ENCODE measurements around the gene STK38. TPM values are rescaled to one million over a fixed set of nuclear protein-coding genes. Genes with fewer than 3 reads are reported as not detected.
"Not testable (repeated sequence)": the region's sequence is repeated elsewhere in the genome, so short reads cannot be mapped to it uniquely, and the experiment has no call there.

STK38 gene
- total RNA-seq, 1 experiment from 2014 or later: 27.5 TPM

DNA sequence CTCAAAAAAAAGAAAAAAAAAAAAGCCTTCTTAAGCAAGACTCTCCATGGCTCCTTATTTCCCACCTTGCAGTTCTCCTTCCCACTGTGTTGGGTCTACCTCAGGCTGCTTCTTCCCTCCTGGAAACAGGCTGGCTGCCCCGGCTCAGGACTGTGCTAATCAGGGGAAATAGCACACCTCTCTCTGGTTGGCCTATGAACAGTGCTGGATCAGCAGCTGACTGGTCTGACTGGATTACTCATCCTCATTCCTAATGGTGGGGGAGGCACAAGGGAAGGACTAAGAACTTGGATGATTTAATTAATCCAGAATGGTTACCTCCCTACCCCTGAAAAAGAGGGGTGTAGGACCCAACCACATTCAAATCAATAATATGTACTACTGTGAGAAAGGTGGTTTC lies 43.0 kb upstream of the STK38 start:
- no peaks in the 10 kb centered on the region for H3K36me3 ChIP-seq (ENCODE audit: control insufficient read depth, insufficient read depth, low read length)
- H3K9me3 ChIP-seq: no peaks in the 10 kb centered on the region
- Mint-ChIP-seq H3K9me3 (ENCODE audit: unreplicated experiment) (no peaks in the 10 kb centered on the region), H3K27me3 (ENCODE audit: insufficient read depth, unreplicated experiment) (peaks cover 3% of the 10 kb centered on the region), H3K36me3 (ENCODE audit: insufficient read depth, unreplicated experiment) (peaks cover 21% of the 10 kb centered on the region), H3K27ac (ENCODE audit: unreplicated experiment) (peak overlapping the region; percentile 37), H3K4me3 (ENCODE audit: unreplicated experiment) (no peak overlapping the region), H3K4me1 (ENCODE audit: low read depth, unreplicated experiment) (no peaks in the 10 kb centered on the region)
- TF ChIP-seq, protein P1, sequence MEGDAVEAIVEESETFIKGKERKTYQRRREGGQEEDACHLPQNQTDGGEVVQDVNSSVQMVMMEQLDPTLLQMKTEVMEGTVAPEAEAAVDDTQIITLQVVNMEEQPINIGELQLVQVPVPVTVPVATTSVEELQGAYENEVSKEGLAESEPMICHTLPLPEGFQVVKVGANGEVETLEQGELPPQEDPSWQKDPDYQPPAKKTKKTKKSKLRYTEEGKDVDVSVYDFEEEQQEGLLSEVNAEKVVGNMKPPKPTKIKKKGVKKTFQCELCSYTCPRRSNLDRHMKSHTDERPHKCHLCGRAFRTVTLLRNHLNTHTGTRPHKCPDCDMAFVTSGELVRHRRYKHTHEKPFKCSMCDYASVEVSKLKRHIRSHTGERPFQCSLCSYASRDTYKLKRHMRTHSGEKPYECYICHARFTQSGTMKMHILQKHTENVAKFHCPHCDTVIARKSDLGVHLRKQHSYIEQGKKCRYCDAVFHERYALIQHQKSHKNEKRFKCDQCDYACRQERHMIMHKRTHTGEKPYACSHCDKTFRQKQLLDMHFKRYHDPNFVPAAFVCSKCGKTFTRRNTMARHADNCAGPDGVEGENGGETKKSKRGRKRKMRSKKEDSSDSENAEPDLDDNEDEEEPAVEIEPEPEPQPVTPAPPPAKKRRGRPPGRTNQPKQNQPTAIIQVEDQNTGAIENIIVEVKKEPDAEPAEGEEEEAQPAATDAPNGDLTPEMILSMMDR (IDR thresholded peaks at IDR 0.05; ENCODE audit: insufficient read depth in 1 of 2, low read depth in 1 of 2, low read length in 1 of 2, severe bottlenecking in 1 of 2, unreplicated experiment in 1 of 2): no peak
- BruUV-seq (replicated peaks): no TSS peak
- POLR2A ChIA-PET: no interaction called here
- no peak overlapping the region for H3K4me3 ChIP-seq (ENCODE audit: low read depth, low read length)
- DNase-seq: peak; percentile 58 to 62
- CTCF ChIA-PET: interaction anchor here (0.7 kb wide), 1 partner anchor 392 kb away, joined by 4 read pairs; no protein-coding TSS in a partner anchor
- H3K4me1 ChIP-seq: peaks cover 5% of the 10 kb centered on the region
- no peaks in the 10 kb centered on the region for H3K27me3 ChIP-seq (replicated peaks; ENCODE audit: control insufficient read depth, insufficient read depth, low read length)
- intact Hi-C loops (cut with micrococcal nuclease; ENCODE audit: unreplicated experiment): loop anchor here (5.0 kb wide), 1 partner anchor 148 kb away; the partner anchor contains the start of genes KCTD20 and PXT1

DNA sequence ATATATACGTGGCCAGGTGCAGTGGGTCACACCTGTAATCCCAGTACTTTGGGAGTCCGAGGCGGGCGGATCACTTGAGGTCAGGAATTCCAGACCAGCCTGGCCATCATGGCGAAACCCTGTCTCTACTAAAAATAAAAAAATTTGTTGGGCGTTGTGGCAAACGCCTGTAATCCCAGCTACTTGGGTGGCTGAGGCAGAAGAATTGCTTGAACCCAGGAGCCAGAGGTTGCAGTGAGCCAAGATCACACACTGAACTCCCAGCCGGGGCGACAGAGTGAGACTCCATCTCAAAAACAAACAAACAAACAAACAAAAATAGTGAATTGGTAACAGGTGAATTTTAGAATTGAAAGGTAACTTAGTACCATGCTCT lies 41.7 kb upstream of the STK38 start:
- not testable (repeated sequence) for H3K27me3 Mint-ChIP-seq (ENCODE audit: insufficient read depth, unreplicated experiment); BruUV-seq (replicated peaks)

DNA sequence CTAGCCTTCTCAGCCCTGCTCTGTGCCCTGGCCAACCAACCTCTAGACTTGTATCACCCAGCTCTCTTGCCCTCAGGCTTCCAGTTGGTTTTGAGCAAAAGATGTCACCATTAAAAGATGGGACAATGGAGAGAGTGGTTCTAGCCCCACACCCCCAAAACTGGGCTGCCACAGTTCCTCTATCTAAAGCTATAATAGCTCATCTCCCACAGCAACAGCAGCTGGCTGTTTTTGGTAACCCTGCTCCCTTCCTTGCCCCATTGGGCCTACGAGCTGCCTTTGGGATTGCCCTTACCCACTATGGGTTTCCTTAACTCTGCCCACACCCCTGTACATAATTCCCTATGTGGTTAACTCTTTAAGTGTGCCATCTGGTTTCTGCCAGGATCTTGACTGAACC lies 39.3 kb upstream of the STK38 start:
- Histone ChIP-seq H3K27me3 (replicated peaks; ENCODE audit: control insufficient read depth, insufficient read depth, low read length) (no peaks in the 10 kb centered on the region), H3K9me3 (no peaks in the 10 kb centered on the region), H3K4me1 (peaks cover 5% of the 10 kb centered on the region), H3K36me3 (ENCODE audit: control insufficient read depth, insufficient read depth, low read length) (no peaks in the 10 kb centered on the region), H3K4me3 (ENCODE audit: low read depth, low read length) (no peak overlapping the region)
- intact Hi-C loops (cut with micrococcal nuclease; ENCODE audit: unreplicated experiment): no loop called here
- no peak overlapping the region for H3K27ac Mint-ChIP-seq (ENCODE audit: unreplicated experiment)
- H3K9me3 Mint-ChIP-seq (ENCODE audit: unreplicated experiment): no peaks in the 10 kb centered on the region
- DNase-seq: no peak
- ChIA-PET CTCF (no interaction called here), POLR2A (no interaction called here)
- H3K36me3 Mint-ChIP-seq (ENCODE audit: insufficient read depth, unreplicated experiment): no peaks in the 10 kb centered on the region
- no TSS peak for BruUV-seq (replicated peaks)
- H3K27me3 Mint-ChIP-seq (ENCODE audit: insufficient read depth, unreplicated experiment): no peaks in the 10 kb centered on the region
- H3K4me3 Mint-ChIP-seq (ENCODE audit: unreplicated experiment): no peak overlapping the region
- TF ChIP-seq, protein P1 (IDR thresholded peaks at IDR 0.05; ENCODE audit: insufficient read depth in 1 of 2, low read depth in 1 of 2, low read length in 1 of 2, severe bottlenecking in 1 of 2, unreplicated experiment in 1 of 2): no peak
- H3K4me1 Mint-ChIP-seq (ENCODE audit: low read depth, unreplicated experiment): no peaks in the 10 kb centered on the region

More for the DNA sequence above, 41.7 kb upstream of the STK38 start:
- DNase-seq; H3K9me3 ChIP-seq; intact Hi-C loops (cut with micrococcal nuclease; ENCODE audit: unreplicated experiment); H3K27ac Mint-ChIP-seq (ENCODE audit: unreplicated experiment); H3K36me3 ChIP-seq (ENCODE audit: control insufficient read depth, insufficient read depth, low read length); H3K27me3 ChIP-seq (replicated peaks; ENCODE audit: control insufficient read depth, insufficient read depth, low read length); H3K4me1 ChIP-seq; H3K4me3 ChIP-seq (ENCODE audit: low read depth, low read length); CTCF ChIA-PET; H3K4me1 Mint-ChIP-seq (ENCODE audit: low read depth, unreplicated experiment); H3K9me3 Mint-ChIP-seq (ENCODE audit: unreplicated experiment); H3K4me3 Mint-ChIP-seq (ENCODE audit: unreplicated experiment); H3K36me3 Mint-ChIP-seq (ENCODE audit: insufficient read depth, unreplicated experiment); POLR2A ChIA-PET: not testable (repeated sequence)

DNA sequence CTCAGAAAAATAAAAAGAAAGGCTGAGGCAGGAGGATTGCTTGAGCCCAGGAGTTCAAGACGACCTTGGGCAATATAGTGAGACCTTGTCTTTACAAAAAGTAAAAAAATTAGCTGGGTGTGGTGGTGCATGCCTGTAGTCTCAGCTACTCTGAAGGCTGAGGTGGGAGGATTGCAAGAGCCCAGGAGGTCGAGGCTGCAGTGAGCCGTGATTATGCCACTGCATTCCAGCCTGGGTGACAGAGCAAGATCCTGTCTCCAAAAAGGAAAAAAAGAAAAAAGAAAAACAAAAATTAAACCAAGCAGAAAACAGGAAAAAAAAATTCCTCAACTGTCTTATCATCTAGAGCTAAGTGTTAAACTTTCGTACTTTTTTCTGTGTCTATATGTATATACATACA lies 34.4 kb upstream of the STK38 start:
- no peaks in the 10 kb centered on the region for H3K9me3 ChIP-seq
- Mint-ChIP-seq H3K27me3 (ENCODE audit: insufficient read depth, unreplicated experiment) (no peaks in the 10 kb centered on the region), H3K27ac (ENCODE audit: unreplicated experiment) (no peak overlapping the region), H3K36me3 (ENCODE audit: insufficient read depth, unreplicated experiment) (peaks cover 13% of the 10 kb centered on the region), H3K4me3 (ENCODE audit: unreplicated experiment) (no peak overlapping the region), H3K4me1 (ENCODE audit: low read depth, unreplicated experiment) (peaks cover 21% of the 10 kb centered on the region), H3K9me3 (ENCODE audit: unreplicated experiment) (no peaks in the 10 kb centered on the region)
- TF ChIP-seq, protein P1 (IDR thresholded peaks at IDR 0.05; ENCODE audit: insufficient read depth in 1 of 2, low read depth in 1 of 2, low read length in 1 of 2, severe bottlenecking in 1 of 2, unreplicated experiment in 1 of 2): no peak
- no peak overlapping the region for H3K4me3 ChIP-seq (ENCODE audit: low read depth, low read length)
- ChIA-PET CTCF (no interaction called here), POLR2A (no interaction called here)
- H3K36me3 ChIP-seq (ENCODE audit: control insufficient read depth, insufficient read depth, low read length): no peaks in the 10 kb centered on the region
- intact Hi-C loops (cut with micrococcal nuclease; ENCODE audit: unreplicated experiment): no loop called here
- no peak for DNase-seq
- BruUV-seq (replicated peaks): no TSS peak
- peaks cover 26% of the 10 kb centered on the region for H3K4me1 ChIP-seq
- no peaks in the 10 kb centered on the region for H3K27me3 ChIP-seq (replicated peaks; ENCODE audit: control insufficient read depth, insufficient read depth, low read length)

All from Caco-2 (cell line).